22Rv1 (cell line): ENCODE results near the gene LHB.

Experiments
- CTCF ChIP-seq: fragments of 450-650 bp; IDR thresholded peaks from 2 replicates; pipeline ENCODE4 v1.5.1; 2017; ENCODE audit warnings: mild to moderate bottlenecking
- ZFX ChIP-seq: fragments of 450-650 bp; IDR thresholded peaks from 2 replicates; pipeline ENCODE4 v1.6.1; 2017; ENCODE audit warnings: antibody characterized with exemption, borderline replicate concordance

GRCh38 chr19:49042177-49042576 lies 25.3 kb upstream of the LHB start:
- no peak for TF ChIP-seq CTCF
- TF ChIP-seq ZFX, result no peak
